Peyer's patch (tissue), 4 donors: Measurements from ENCODE around the gene STK32B.

Experiments
- CTCF ChIP-seq, 6 experiments: fragments of 450-650 bp in 4 of 6; fragments of 200-600 bp in 2 of 6; sonication (generic) in 1 of 6; IDR thresholded peaks; one replicate each; pipeline ENCODE4 v1.5.1; 2017 to 2019; ENCODE audit warnings: antibody characterized with exemption in 6 of 6, mild to moderate bottlenecking in 3 of 6, moderate library complexity in 1 of 6
- POLR2A ChIP-seq, 2 donors: fragments of 450-650 bp; IDR thresholded peaks; one replicate each; pipeline ENCODE4 v1.5.1; 2017; ENCODE audit warnings: antibody characterized with exemption in 2 of 2, mild to moderate bottlenecking in 2 of 2, moderate library complexity in 2 of 2

DNA sequence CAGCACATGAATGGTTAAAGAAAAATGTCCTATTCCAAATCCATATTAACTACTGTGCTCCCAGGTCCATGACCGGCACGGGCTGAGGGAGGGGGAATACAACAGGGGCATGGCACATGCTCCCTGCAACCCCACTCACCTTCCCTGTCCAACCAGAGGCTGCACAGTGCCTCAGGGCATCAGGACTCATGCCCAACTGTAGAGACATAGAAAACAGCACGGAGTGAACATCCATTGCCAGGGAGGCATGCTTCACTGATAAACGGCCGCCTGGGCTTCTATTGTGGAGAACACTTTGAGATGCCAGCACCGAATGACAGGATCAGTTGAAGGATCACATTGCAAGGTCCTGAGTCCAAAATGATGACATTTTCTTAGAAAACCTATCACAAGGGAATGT lies 140.6 kb downstream of the STK32B start:
- TF ChIP-seq CTCF (IDR thresholded peaks at IDR 0.05) (no peak), POLR2A (IDR thresholded peaks at IDR 0.05) (no peak)
